Activated gamma-delta T cell (primary cell): Measurements from ENCODE around the gene DGKE.

Experiments
- DNase-seq: peaks from one replicate; lab custom pipeline; 2025; lab: John Stamatoyannopoulos, UW

DGKE gene

DNA sequence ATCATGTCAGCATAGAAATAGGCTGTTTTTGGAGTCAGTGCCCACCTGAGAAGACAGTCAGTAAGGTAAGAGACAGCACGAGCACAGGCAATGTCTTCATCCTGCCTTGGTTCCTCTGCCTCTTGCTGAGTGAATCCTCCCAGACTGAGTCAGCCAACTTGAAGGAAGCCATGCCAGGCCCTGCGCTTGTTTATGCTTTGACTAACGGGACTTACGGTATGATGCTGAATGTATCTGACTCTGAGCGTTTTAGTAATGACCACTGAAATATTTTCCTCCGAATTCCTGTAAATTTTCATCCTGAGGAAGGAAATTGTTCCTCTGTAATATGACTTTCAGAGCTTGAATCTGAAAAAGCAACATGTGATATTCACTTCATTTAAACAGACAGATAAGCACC, 18.2 kb upstream of the DGKE start:
- DNase-seq, result no peak

DNA sequence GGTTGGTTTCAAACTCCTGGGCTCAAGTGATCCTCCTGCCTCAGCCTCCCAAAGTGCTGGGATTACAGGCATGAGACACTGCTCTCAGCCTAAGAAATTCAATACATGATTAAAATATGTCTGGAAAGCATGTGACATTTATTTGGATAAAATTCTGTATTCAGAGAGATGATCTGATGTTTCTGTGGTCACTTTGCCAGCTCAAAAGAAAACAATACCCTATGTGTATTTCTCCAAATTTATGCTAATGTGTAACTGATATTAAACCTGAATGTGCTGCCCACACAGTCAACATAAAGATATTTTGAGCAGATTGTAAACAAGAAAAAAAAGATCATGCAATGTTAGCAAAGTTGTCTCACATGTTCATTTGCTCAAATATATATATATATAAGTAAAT, 16.9 kb upstream of the DGKE start:
- no peak for DNase-seq

DNA sequence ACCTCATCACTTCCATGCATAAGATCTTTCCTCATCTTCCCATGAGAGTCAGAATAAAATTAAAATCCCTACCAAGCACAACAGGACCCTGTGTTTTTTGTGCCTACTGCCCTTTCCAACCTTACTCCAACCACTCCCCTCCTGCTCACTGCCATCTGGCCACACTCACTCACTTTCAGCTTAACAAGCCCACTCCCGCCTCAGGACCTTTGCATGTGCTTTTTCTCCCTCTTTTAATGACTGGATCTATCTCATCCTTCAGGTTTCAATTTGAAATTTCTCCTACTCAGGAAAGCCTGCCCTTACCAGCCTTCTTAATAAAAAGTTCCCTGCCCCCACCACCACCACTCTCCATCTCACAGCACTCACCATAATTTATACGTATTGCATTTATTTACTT, 14.9 kb upstream of the DGKE start:
- DNase-seq, result no peak

DNA sequence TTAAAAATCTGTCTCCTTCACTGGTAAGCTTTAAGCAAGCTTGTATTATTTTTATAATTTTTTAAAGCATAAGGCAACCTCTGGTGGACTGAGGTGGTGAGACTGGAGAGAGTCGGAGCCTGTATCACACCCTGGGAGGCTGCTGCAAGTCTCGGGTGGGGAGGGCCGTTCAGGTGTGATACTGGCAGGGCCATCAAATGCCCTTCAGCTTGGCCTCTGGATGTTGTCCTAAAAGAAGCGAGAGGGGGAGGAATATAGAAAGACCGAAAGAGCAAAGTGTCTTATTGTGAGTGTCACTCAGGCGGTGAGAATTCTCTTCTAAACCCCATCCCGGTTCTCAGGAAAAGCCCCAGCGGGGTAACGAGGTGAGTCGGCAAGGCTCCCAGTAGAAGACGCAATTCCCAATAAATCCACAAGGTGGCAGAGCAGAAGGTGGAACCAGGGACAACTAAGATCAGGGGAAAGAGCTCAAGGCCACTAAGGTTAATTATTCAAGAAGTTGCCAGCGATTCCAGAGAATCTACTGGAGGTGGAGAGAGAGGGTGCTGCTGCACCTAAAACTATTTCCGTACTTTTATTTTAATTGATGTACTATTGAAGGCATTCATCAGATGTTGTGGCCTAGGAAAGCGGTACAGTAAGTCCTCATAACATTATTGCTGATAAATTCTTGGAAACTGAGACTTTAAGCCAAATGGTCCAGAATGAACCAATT, 14.4 kb upstream of the DGKE start:
- no peak for DNase-seq

DNA sequence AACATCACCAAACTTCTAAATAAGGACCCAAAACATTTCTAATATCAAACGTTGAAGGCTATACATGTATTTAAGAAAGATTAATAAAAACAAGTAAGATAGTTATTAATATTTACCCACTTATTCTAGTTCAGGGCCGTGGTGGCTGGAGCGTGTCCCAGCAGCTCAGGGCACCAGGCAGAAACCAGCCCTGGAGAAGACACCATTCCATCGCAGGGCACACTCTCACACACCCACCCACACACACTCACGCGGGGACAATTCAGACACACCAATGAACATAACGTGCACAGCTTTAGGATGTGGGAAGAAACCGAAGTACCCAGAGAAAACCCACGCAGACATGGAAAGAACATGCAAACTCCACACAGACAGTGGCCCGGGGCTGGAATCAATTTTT, 13.7 kb upstream of the DGKE start:
- DNase-seq, result no peak

DNA sequence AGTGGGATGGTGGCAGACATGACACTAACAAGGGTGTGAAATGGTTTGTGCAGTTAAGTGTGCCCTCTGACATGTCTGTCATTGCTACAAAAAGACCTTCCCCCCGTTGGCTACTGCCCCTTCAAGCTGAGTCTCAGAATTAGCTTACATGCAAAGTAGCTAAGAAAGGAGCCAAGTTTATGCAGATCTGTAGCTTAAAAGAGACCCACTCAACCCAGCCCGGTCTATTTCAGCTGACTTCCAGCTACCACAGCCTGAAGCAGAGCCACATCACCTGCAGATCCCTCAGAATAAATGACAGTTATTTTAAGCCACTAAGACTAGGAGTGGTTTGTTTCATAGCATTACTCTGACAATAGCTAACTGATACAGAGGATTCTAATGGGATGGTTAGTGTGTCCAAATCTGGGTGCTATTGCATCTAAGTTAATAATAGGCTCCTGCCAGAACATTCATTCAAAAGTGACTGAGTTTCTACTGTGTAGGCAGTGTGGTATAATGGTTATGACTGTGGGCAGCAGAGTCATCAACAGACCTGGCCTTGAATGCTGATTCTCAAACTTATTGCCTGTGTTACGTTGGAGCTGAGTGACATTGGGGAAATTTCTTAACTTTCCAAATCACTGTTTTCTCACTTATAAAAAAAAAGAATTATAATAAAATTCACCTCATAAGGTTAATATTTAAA, 12.0 kb upstream of the DGKE start:
- no peak for DNase-seq

DNA sequence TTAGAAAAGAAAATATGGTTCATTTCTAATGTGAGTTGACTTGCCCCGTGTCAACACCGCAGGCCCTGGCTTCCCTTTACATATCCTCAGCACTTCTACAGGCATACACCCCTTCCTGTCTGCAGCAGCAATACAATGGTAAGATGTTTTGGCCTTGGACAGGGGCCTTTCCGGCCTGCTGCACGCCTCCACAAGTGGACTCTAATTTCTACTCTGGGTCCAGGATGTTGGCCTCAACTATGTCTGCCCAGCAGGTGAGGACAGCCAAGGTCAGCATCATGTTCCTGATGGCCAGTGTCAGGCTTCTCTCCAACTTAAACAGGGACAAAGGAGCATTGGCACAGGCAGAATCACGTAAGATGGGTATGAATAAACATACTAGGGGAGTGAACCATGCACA, 11.2 kb upstream of the DGKE start:
- no peak for DNase-seq

DNA sequence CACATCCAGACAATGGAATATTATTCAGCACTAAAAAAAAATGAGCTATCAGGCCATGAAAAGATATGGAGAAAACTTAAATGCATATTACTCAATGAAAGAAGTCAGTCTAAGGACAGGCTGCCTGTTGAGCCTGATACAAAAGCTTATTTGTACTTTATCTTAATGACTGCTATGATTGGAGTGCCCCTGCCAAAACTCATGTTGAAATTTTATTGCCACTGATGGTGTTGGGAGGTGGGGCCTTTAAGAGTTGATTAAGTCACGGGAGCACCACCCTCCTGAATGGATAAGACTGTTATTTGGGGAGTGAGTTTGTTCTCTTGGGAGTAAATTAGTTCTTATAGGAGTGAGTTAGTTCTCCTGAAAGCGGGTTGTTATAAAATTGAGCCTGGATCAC, 10.1 kb upstream of the DGKE start:
- DNase-seq, result no peak

- DNase-seq, result no peak
Observed at GRCh38 chr17:56824503-56824902, 9.4 kb upstream of the DGKE start.

DNA sequence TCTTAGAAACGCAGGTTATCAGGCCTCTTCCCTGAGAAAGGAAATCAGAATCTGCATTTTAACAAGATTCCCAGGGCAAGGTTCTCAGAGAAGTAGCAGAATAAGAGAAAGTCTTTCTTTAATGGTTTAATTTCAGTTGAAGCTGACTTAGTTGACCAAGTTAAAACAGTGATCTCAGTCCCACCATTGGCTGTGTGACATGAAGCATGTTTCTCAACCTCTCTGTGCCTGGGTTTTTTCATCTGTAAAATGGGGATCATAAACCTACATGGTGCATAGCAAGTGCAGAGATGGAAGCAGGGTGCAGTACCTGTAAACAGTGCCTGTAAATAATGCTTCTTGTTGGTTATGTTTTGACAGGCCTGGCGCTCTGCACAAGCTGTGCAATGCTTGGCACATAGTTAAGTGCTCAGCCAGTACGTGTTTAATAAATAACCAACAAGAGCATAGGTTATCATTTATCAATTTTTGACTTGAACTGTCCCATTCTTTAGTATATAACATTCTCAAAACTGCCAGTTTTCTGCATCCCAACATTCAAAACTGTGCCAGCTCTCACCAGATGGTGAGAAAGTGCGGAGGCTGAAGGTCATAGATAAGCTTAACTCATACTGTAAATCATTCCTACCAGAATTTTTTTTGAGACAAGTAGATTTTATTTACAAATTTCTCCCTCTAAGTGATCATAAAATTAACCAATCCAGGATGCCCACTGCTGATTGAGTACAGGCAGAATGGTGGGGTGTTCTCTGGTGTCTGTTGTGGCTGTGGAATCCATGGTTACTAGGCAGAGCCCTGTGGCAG, 7.1 kb upstream of the DGKE start:
- no peak for DNase-seq

DNA sequence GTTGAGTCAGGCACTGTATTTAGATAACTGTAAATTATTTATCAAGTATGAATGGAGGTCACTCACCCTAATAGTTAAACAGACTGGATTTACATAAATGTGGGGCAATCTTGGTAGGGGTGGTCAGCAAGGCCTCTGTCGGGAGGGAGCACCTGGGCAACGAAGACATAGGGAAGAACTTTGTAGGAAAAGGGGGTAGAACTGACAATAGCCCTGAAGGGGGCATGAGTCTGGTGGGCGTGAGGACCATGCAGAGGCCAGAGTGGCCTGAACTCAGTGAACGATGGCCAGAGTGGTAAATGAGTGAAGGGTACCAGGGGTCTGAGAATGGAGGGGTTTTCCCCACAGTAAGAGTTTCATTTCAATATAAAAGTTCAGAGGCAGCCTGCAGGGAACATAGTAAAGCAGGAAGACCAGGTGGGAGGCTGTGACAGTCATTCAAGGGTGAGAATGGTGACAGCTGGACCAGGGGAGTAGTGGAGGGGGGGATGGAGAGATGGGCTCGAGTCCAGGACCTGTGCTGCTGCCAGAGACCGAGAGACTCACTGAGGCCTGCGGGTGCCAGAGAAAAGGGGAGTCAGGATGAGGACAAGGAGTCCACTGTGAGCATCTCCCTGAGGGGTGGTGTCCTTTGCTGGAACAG, 3.1 kb upstream of the DGKE start:
- DNase-seq, result no peak

- DNase-seq, result no peak
Observed at GRCh38 chr17:56831369-56832095, 2.4 kb upstream of the DGKE start.

- no peak for DNase-seq
Observed at GRCh38 chr17:56832446-56832845, 1.5 kb upstream of the DGKE start.

GRCh38 chr17:56833057-56833808, 718 bp upstream of the DGKE start:
- peak; percentile 80 for DNase-seq

DNA sequence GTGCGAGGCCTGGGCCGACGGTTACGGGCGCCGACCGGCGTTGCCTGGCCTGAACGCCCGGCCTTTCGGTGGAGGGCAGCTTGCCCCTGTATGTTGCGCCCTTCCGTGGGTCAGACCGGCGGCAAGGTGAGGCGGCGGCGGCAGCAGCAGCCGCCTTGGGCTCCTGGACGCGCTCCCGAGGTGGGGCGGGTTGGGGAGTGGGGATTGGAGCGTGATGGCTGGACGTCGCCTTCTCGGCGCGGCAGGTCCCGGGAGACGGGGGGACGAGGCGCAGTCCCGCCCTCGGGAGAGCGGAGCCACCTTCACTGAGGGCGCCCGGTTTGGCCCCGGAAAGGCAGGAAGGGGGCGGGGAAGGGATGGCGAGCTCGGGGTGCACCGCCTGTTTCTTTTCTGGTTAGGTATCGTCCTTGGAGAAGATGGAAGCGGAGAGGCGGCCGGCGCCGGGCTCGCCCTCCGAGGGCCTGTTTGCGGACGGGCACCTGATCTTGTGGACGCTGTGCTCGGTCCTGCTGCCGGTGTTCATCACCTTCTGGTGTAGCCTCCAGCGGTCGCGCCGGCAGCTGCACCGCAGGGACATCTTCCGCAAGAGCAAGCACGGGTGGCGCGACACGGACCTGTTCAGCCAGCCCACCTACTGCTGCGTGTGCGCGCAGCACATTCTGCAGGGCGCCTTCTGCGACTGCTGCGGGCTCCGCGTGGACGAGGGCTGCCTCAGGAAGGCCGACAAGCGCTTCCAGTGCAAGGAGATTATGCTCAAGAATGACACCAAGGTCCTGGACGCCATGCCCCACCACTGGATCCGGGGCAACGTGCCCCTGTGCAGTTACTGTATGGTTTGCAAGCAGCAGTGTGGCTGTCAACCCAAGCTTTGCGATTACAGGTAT, 671 bp downstream of the DGKE start:
- peak; percentile 57 for DNase-seq

DNA sequence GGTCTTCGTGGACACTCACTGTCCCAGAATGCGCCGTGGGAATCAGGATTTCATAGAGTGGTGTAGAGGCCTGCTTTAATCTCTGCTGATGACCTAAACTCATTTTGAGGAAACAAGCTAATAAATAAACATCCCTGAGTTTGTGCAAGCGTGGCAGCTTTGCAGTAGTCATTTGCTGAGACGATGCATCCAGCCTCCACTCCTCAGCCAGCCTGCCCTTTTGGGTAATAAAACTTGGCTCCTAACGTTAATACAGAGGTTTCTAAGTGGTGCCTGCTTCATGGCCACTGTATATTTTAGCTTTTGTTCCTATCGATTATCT, 1.3 kb downstream of the DGKE start:
- DNase-seq, result no peak

DNA sequence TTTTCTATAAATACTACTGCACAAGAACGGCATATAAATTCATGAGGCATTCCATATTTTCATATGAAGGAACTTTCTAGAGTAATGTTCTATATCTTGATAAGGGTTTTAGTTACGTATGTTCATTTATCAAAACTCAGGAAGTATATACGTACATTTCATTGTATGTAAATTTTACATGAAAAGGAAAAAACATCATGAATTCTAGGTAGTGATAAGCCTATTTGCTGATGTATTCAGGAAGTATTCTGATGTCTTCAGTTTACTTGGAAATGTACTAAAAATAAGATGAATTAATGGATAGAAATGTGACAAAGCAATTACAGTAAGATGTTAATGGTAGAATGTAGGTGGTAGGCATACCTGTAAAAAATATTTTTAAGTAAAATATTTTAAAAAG, 4.7 kb downstream of the DGKE start:
- no peak for DNase-seq

DNA sequence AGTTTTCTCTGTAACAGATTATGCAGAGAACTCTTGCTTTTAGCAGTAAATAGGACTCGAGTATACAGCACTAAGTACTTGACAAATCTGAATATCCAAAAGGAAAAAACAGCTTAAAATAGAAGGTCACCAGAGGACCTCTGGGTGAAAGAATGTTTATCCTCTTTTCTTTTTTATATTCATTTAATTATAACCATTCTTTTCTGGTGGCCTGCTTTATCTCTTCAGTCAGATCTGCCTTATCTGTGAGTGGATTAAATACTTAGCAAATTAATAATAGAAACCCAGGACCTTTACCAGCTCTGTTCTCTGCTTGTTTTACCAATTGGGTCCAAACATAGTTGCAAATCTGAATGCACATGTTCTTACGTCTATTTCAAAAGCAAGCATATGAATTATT, 8.6 kb downstream of the DGKE start:
- no peak for DNase-seq

GRCh38 chr17:56845934-56846333, 12.0 kb downstream of the DGKE start:
- no peak for DNase-seq

GRCh38 chr17:56847106-56847505, 13.2 kb downstream of the DGKE start:
- DNase-seq, result no peak
